Natural killer cell (primary cell): ENCODE results near the gene DMBX1. TPM values are rescaled to one million over a fixed set of nuclear protein-coding genes. Genes with fewer than 3 reads are reported as not detected.

ENCODE experiments used
- ATAC-seq, 3 donors: fragments of 150-1000 bp in 2 of 3; fragments of 200-7000 bp in 1 of 3; cut with Tn5 transposase; 1 replicate in 1 of 3; 2 replicates in 2 of 3; pipeline ENCODE4 v1.10.0; 2021; ENCODE audit warnings: mild to moderate bottlenecking in 2 of 3, moderate library complexity in 2 of 3
- DNase-seq, 2 donors: peaks; one replicate each; pipeline versions ENCODE4 v3.0.0 to v3.0.0-alpha.2; 2013 to 2021; ENCODE audit warnings: mixed read lengths in 1 of 2
- H3K27ac ChIP-seq: one replicate; pipeline ENCODE4 v1.5.1; 2013; ENCODE audit warnings: mild to moderate bottlenecking, low read length
- H3K27me3 ChIP-seq: one replicate; pipeline ENCODE4 v1.6.1; 2013; ENCODE audit warnings: low read length; ENCODE audit not compliant: control insufficient read depth, insufficient read depth
- H3K36me3 ChIP-seq: one replicate; pipeline ENCODE4 v1.6.1; 2013; ENCODE audit warnings: low read length; ENCODE audit not compliant: control insufficient read depth, insufficient read depth
- H3K4me1 ChIP-seq: one replicate; pipeline ENCODE4 v1.6.1; 2013; ENCODE audit warnings: low read length; ENCODE audit not compliant: control insufficient read depth, insufficient read depth
- H3K4me3 ChIP-seq: one replicate; pipeline ENCODE4 v1.5.1; 2013; ENCODE audit warnings: low read length
- H3K9me3 ChIP-seq: one replicate; pipeline ENCODE4 v1.6.1; 2013; ENCODE audit warnings: low read length; ENCODE audit not compliant: control insufficient read depth, insufficient read depth
- H3K27ac Mint-ChIP-seq, 2 donors: one replicate each; pipeline ENCODE4 v1.8.0; 2022; ENCODE audit warnings: mild to moderate bottlenecking in 2 of 2, mixed read lengths in 2 of 2, moderate library complexity in 1 of 2
- H3K27me3 Mint-ChIP-seq, 2 donors: one replicate each; pipeline ENCODE4 v1.8.0; 2022; ENCODE audit warnings: low read depth in 2 of 2, mixed read lengths in 2 of 2
- H3K36me3 Mint-ChIP-seq: one replicate; pipeline ENCODE4 v1.8.0; 2022; ENCODE audit warnings: mixed read lengths
- H3K4me1 Mint-ChIP-seq, 2 donors: one replicate each; pipeline ENCODE4 v1.8.0; 2022; ENCODE audit warnings: mixed read lengths in 2 of 2
- H3K4me3 Mint-ChIP-seq: one replicate; pipeline ENCODE4 v1.8.0; 2022; ENCODE audit warnings: mild to moderate bottlenecking, moderate library complexity, mixed read lengths
- H3K9me3 Mint-ChIP-seq, 2 donors: one replicate each; pipeline ENCODE4 v1.8.0; 2022; ENCODE audit warnings: mixed read lengths in 2 of 2
- WGBS: methylation state at CpG from one replicate; pipeline ENCODE4 v1.1.7; 2013; ENCODE audit warnings: missing lambda C conversion rate; ENCODE audit not compliant: insufficient coverage; 5-methylcytosine and 5-hydroxymethylcytosine counted together
- intact Hi-C: fragments of 100-400 bp; cut with micrococcal nuclease; formaldehyde crosslinking; loops from one replicate; pipeline ENCODE4 v1.14.2; 2022
- total RNA-seq, 4 donors: library from RNA; stranded (reverse); fragments of 120-200 nt in 1 of 4; gene quantifications; one replicate each; pipeline versions ENCODE4 v1.2.3 to v1.2.4, GENCODE V29; 2013 to 2022
- TF ChIP-seq, protein P1 (sequence below): fragments of 200-600 bp; IDR thresholded peaks from one replicate; pipeline ENCODE4 v1.8.0; 2022; ENCODE audit warnings: antibody characterized with exemption

The DMBX1 gene
- total RNA-seq, 3 donors from 2014 or later (not counting 1 experiment from before 2014, with no cell fraction given) = not detected

DNA sequence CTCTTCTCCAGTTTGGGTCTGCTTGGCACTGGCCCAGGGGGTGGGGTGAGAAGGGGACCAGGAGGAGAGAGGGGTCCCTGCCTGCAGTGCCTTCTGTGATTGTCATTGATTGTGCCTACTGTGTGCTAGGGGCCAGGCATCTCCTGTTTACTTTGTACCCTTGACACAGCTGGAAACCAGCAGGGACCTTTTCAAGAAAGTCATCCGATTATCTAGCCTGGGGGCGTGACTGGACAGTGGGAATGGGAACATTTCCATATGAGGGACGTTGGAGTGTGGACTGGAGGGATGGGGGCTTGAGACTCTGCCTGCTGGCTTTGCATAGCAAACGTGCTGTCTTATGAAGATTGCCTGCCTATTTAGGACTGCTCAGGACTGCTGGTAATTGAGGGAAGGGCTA is 19.8 kb upstream of the DMBX1 start:
- Histone ChIP-seq H3K4me3 (no peak overlapping the region), H3K4me1 (peaks cover 10% of the 10 kb centered on the region), H3K36me3 (no peaks in the 10 kb centered on the region), H3K27ac (no peak overlapping the region), H3K27me3 (peaks cover 11% of the 10 kb centered on the region), H3K9me3 (no peaks in the 10 kb centered on the region)
- ATAC-seq (no peak), DNase-seq (no peak)
- peaks cover 7 to 10% of the 10 kb centered on the region in 2 donors for H3K4me1 Mint-ChIP-seq
- H3K36me3 Mint-ChIP-seq = no peaks in the 10 kb centered on the region
- intact Hi-C loops = no loop called here
- H3K4me3 Mint-ChIP-seq = no peak overlapping the region
- TF ChIP-seq, protein P1, sequence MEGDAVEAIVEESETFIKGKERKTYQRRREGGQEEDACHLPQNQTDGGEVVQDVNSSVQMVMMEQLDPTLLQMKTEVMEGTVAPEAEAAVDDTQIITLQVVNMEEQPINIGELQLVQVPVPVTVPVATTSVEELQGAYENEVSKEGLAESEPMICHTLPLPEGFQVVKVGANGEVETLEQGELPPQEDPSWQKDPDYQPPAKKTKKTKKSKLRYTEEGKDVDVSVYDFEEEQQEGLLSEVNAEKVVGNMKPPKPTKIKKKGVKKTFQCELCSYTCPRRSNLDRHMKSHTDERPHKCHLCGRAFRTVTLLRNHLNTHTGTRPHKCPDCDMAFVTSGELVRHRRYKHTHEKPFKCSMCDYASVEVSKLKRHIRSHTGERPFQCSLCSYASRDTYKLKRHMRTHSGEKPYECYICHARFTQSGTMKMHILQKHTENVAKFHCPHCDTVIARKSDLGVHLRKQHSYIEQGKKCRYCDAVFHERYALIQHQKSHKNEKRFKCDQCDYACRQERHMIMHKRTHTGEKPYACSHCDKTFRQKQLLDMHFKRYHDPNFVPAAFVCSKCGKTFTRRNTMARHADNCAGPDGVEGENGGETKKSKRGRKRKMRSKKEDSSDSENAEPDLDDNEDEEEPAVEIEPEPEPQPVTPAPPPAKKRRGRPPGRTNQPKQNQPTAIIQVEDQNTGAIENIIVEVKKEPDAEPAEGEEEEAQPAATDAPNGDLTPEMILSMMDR = no peak
- WGBS = 65% methylated on average over 4 of the region's 4 CpGs
- H3K27ac Mint-ChIP-seq = no peak overlapping the region
- H3K27me3 Mint-ChIP-seq = peaks cover 34 to 42% of the 10 kb centered on the region in 2 donors
- no peaks in the 10 kb centered on the region for H3K9me3 Mint-ChIP-seq

DNA sequence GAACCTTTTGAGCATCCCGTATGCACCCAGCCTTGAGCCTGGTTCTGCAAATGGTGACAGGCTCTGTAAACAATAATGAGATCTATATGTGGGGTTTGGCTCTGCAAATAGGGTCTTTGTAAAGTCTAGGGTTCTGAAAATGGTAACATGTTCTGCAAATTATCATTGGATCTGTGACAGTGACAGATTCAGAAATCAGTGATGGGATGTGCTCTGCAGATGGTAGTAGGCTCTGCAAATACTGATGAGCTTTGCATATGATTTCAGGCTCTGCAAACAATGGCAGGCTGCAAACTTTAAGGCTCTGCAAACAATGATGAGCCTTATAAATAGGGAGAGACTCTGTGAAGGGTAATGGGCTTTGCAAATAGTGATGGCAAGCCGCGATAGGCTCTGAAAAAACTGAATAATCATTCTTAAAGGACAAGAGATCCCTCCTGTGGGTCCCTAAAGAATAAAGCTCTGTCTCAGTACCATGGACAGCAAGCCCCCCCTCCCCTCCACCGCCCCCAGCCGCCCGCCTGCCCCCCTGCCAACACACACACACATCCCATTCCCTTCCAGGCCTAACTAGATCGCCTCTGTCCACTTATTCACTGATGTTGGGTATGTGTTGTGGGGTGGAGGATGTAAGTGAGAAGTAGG is 17.7 kb upstream of the DMBX1 start:
- H3K27me3 Mint-ChIP-seq = peaks cover 30 to 33% of the 10 kb centered on the region in 2 donors
- no peak overlapping the region for H3K4me3 ChIP-seq
- H3K9me3 Mint-ChIP-seq = no peaks in the 10 kb centered on the region
- H3K9me3 ChIP-seq = no peaks in the 10 kb centered on the region
- DNase-seq (no peak), ATAC-seq (no peak)
- intact Hi-C loops = no loop called here
- H3K4me1 Mint-ChIP-seq = peaks cover 4% of the 10 kb centered on the region in 2 donors
- peaks cover 3% of the 10 kb centered on the region for H3K4me1 ChIP-seq
- no peaks in the 10 kb centered on the region for H3K36me3 ChIP-seq
- H3K27ac Mint-ChIP-seq = no peak overlapping the region
- no peaks in the 10 kb centered on the region for H3K36me3 Mint-ChIP-seq
- TF ChIP-seq, protein P1 = no peak
- no peak overlapping the region for H3K4me3 Mint-ChIP-seq
- H3K27me3 ChIP-seq = peaks cover 3% of the 10 kb centered on the region
- H3K27ac ChIP-seq = no peak overlapping the region
- 65% methylated on average over 3 of the region's 7 CpGs for WGBS

DNA sequence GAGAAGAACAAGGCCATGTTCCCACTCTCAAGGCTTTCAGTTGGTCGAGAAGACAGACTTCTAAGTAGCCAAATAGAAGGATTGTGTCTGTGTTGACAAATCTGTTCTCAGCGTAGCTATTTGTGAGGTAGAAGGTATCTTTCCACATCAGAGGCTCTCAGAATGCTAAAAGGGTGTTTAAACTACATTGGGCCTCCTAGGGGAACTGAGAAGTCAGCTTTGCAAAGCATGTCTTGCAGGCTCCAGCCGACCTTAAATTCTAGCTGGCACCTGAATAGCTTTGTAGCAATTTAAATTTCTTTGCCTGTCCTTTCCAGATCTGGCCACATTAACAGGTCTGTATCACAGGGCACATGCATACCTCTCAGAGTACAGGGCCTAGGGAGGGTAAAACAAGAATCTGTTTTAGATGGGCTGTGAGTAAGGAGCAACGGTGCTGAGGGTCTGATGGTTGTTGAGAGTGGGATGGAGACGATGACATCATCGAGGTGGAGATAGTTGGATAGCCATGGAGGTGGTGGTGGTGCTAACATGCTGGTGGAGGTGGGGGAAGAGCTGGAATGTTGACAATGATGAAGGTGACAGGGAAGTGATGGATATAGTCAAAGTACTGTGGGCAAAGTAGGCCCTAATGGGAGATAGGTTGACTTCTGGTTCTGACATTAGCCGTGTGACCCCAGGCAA is 17.0 kb upstream of the DMBX1 start:
- no peak overlapping the region for H3K27ac ChIP-seq
- Mint-ChIP-seq H3K27ac (no peak overlapping the region), H3K36me3 (no peaks in the 10 kb centered on the region), H3K4me1 (no peaks in the 10 kb centered on the region), H3K4me3 (no peak overlapping the region), H3K27me3 (peaks cover 24 to 27% of the 10 kb centered on the region in 2 donors), H3K9me3 (no peaks in the 10 kb centered on the region)
- intact Hi-C loops = no loop called here
- no peaks in the 10 kb centered on the region for H3K27me3 ChIP-seq
- DNase-seq = no peak
- no peak for ATAC-seq
- H3K9me3 ChIP-seq = no peaks in the 10 kb centered on the region
- H3K4me1 ChIP-seq = no peaks in the 10 kb centered on the region
- H3K36me3 ChIP-seq = no peaks in the 10 kb centered on the region
- H3K4me3 ChIP-seq = no peak overlapping the region
- WGBS = 71% methylated on average over 6 of the region's 7 CpGs
- TF ChIP-seq, protein P1 = no peak
